HG03469 (cell line): Measurements from ENCODE around the gene SH3PXD2B.

Experiments used
- ATAC-seq: cut with Tn5 transposase; IDR thresholded peaks from one replicate; pipeline ENCODE4 v1.9.1; 2021; ENCODE audit warnings: mild to moderate bottlenecking, moderate library complexity, moderate number of reproducible peaks; ENCODE audit not compliant: unreplicated experiment

Gene SH3PXD2B

GRCh38 chr5:172281346-172281745, 173.0 kb downstream of the SH3PXD2B start:
- ATAC-seq, result no peak

- ATAC-seq, result no peak
Observed at GRCh38 chr5:172280929-172281328, 173.4 kb downstream of the SH3PXD2B start.

GRCh38 chr5:172280317-172280716, 174.0 kb downstream of the SH3PXD2B start:
- ATAC-seq, result no peak

GRCh38 chr5:172278356-172278755, 176.0 kb downstream of the SH3PXD2B start:
- ATAC-seq, result no peak

GRCh38 chr5:172276214-172276613, 178.1 kb downstream of the SH3PXD2B start:
- no peak for ATAC-seq
